Activated naive CD4-positive, alpha-beta T cell treated with anti-CD3 and anti-CD28 coated beads, Interleukin-2, amount 50 U/mL, for 72 hours (primary cell): Measurements from ENCODE around the gene RHOG. TPM values are rescaled to one million over a fixed set of nuclear protein-coding genes. Genes with fewer than 3 reads are reported as not detected.

Source experiments
- ATAC-seq, 2 donors: fragments of 150-1000 bp; cut with Tn5 transposase; 2 replicates each; pipeline ENCODE4 v1.10.0; 2021; ENCODE audit warnings: mild to moderate bottlenecking in 2 of 2, moderate library complexity in 2 of 2
- DNase-seq, 2 donors: peaks; one replicate each; pipeline ENCODE4 v3.0.0; 2021 to 2022; ENCODE audit warnings: low spot score in 2 of 2
- H3K27ac Mint-ChIP-seq, 2 donors: one replicate each; pipeline ENCODE4 v1.8.0; 2022; ENCODE audit warnings: mild to moderate bottlenecking in 2 of 2, mixed read lengths in 2 of 2
- H3K36me3 Mint-ChIP-seq, 2 donors: one replicate each; pipeline ENCODE4 v1.8.0; 2022; ENCODE audit warnings: mixed read lengths in 2 of 2
- H3K9me3 Mint-ChIP-seq, 2 donors: one replicate each; pipeline ENCODE4 v1.8.0; 2022; ENCODE audit warnings: mixed read lengths in 2 of 2
- total RNA-seq, 2 donors: library from RNA; stranded (reverse); gene quantifications; one replicate each; pipeline ENCODE4 v1.2.3, GENCODE V29; 2022

The RHOG gene
- 100 to 1,000 TPM; 109 to 154 TPM for total RNA-seq

DNA sequence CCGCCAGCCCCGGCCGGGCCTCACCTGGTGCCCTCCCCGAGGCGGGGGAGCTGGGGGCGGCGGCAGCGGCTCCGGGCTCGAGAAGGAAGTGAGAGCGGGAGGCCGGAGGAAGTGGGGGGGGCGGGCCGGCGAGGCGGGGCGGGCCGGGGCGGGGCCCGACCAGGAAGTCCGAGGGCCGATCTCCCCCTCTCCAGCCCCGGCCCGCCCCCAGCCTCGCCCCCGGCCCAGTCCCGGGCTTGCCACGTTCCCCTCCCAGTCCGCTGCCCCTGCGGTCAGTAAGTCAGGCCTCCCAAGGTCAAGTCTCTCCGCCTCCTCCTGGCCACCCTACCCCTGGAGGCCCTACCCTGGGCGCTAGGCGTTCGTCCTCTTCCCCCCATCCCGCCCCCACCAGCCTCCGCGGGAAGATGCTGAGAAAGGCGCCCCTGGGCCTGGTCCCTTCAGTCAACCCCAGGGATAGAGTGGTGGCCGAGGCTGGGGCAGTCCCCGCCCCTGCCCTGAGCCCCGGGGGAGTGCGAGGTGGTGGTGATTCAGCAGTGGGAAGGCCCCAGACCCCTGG lies at the start of gene RHOG:
Gene RHOG (minus strand): TSS at position 90 of the 556 bp plus-strand sequence. CDS start 12,821 bp downstream, outside the sequence.
- ATAC-seq, result peak; percentile 85 to 87
- no peak for DNase-seq
- Mint-ChIP-seq H3K36me3 (peaks cover 23 to 28% of the 10 kb centered on the region in 2 donors), H3K9me3 (no peaks in the 10 kb centered on the region), H3K27ac (peak within 1 kb of the TSS; percentile 93 to 95)

DNA sequence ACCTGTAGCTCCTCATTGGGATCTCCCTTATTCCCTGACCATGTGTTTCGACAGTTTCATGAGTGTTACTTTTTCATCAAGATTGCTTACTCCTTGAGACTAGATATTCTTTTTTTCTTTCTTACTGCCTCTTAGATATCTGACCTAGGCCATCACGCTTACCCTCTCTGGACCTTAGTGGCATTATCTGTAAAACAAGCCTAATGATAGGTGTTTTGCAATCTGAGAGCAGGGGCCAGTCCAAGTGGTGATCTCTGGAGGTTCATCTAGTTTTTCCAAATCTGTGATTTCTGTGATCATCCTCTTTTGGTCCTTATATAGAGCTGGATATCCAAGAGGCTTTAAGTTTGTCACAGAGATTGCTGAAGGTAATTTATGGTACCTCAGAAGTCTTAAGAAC lies 49.3 kb upstream of the RHOG start:
- DNase-seq (no peak), ATAC-seq (no peak)
- Mint-ChIP-seq H3K36me3 (peaks cover 0 to 7% of the 10 kb centered on the region in 2 donors), H3K9me3 (no peaks in the 10 kb centered on the region), H3K27ac (no peak overlapping the region)

DNA sequence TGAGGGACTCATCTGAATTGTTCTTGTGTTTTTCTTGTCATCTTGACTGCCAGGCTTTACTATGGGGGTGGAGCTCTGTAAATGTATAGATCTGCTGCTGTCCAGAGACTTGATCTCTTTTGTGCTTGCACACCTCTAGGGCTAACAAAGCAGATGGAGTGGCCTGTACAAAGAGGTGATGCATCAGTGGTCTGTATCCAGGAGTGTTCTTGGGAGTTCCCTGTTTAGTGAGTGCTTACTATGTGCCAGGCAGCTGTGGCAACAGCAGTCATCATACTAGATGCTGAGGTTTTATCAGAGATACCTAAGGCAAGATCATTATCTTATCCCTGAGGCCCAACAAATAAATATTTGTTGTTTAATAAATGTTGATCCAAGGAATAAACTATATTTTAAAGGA lies 48.1 kb upstream of the RHOG start:
- DNase-seq (no peak), ATAC-seq (no peak)
- H3K9me3 Mint-ChIP-seq, result no peaks in the 10 kb centered on the region
- peaks cover 0 to 7% of the 10 kb centered on the region in 2 donors for H3K36me3 Mint-ChIP-seq
- no peak overlapping the region for H3K27ac Mint-ChIP-seq

DNA sequence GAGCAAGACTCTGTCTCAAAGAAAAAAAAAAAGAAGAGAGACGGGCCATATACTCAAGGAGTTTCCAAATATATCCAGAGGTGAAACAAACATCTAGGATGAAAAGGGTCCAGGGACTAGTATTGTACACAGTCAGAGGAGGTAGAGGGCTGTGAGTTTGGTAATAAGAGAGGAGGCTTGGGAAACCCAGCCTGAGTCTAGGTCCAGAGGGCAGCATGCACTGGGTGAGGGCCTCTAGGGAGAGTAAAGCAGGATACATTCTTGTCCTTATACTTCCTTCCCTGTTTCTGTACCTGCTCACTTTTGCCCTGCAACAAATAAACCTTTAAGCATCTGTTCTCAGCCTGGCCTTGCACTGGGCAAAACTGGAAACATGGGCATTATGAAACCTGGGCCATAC lies 46.2 kb upstream of the RHOG start:
- no peak for ATAC-seq
- H3K27ac Mint-ChIP-seq, result no peak overlapping the region

DNA sequence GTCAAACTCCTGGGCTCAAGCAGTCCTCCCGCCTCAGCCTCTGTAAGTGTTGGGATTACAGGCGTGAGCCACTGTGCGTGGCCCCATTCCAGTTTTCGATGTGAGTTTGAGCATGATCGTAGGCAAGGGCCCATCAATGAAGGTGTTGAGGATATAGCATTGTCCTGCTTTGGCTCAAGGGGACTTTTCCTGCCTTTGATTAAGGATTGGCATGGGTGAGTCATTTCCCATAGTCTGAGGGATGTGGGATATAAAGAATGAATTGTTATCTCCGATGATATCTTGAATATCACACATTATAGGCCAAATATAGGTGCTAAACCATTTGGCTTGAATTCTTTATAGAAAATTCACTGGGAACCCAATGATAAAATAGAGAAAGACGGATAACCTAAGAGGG lies 45.1 kb upstream of the RHOG start:
- H3K27ac Mint-ChIP-seq, result peak overlapping the region in 1 of 2 donors; percentile 38
- H3K9me3 Mint-ChIP-seq, result no peaks in the 10 kb centered on the region
- no peak for DNase-seq
- ATAC-seq, result no peak
- no peaks in the 10 kb centered on the region for H3K36me3 Mint-ChIP-seq

More for the DNA sequence above, 46.2 kb upstream of the RHOG start:
- peak in 1 of 2 donors; percentile 23 for DNase-seq
- no peaks in the 10 kb centered on the region for H3K36me3 Mint-ChIP-seq
- H3K9me3 Mint-ChIP-seq, result no peaks in the 10 kb centered on the region

DNA sequence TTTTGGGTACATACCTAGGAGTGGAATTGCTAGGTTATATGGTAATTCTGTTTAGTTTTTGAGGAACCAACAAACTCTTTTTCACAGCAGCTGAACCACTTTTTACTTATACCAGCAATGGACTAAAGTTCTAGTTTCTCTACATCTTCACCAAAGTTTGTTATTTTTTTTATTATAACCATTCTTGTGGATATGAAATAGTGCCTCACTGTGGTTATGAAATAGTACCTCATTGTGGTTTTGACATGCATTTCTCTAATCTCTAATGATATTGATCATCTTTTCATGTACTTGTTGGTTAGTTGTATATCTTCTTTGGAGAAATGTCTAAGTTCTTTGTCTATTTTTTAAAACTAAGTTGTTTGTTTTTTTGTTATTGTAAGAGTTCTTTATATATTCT lies 41.9 kb upstream of the RHOG start:
- H3K27ac Mint-ChIP-seq, result no peak overlapping the region
- no peak for ATAC-seq
- no peaks in the 10 kb centered on the region for H3K9me3 Mint-ChIP-seq
- H3K36me3 Mint-ChIP-seq, result peaks cover 0 to 6% of the 10 kb centered on the region in 2 donors
- DNase-seq, result no peak

DNA sequence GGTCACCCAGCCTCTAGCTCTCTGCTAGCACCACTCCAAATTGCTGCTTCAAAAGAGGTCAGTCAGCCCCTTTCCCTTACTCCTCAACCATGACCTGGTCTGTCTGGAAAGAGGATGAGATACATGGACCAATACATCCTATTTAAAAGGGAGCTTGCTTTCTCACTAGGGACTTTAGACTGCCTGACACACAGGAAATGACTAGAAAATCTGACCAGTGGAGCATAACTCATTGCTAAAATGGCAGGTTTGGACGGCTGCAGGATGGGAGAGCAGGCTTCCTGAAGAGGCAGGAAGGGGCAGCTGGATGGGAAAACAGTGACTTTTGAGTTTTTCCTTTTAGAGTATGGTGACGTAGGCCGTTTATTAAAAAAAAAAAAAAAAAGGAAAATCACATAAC lies 40.0 kb upstream of the RHOG start:
- DNase-seq, result no peak
- peaks cover 0 to 6% of the 10 kb centered on the region in 2 donors for H3K36me3 Mint-ChIP-seq
- ATAC-seq, result peak in 1 of 2 donors; percentile 32
- no peaks in the 10 kb centered on the region for H3K9me3 Mint-ChIP-seq
- peak overlapping the region in 1 of 2 donors; percentile 66 for H3K27ac Mint-ChIP-seq

DNA sequence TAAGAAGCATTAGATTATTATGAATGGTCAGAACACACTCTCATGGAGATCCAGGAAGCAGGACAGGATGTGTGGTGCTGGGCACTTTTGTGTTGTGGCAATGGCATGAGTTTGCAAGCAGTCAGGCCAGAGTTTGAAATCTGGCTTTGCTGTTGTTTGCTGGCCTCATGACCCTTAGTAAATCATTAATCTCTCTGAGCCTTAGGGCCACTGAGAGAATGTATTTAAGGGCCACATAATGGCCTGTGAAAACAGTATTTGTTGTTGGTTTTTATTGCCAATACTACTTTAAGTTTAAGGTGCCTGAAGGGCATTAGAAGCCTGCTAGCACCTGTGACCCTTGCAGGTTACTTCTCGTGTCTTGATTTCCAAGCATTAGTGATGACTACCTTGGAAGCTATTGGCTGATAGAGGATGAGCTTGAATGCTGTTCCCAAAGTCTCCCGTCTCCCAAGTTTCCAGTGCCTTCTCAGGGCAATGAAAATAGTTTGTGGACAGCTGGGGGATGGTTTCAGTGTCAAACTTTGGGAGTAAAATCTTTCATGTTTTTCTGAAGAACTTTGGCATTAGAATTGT lies 39.3 kb upstream of the RHOG start:
- Mint-ChIP-seq H3K27ac (peak overlapping the region in 1 of 2 donors; percentile 58), H3K36me3 (peaks cover 0 to 6% of the 10 kb centered on the region in 2 donors), H3K9me3 (no peaks in the 10 kb centered on the region)
- no peak for ATAC-seq
- DNase-seq, result no peak

DNA sequence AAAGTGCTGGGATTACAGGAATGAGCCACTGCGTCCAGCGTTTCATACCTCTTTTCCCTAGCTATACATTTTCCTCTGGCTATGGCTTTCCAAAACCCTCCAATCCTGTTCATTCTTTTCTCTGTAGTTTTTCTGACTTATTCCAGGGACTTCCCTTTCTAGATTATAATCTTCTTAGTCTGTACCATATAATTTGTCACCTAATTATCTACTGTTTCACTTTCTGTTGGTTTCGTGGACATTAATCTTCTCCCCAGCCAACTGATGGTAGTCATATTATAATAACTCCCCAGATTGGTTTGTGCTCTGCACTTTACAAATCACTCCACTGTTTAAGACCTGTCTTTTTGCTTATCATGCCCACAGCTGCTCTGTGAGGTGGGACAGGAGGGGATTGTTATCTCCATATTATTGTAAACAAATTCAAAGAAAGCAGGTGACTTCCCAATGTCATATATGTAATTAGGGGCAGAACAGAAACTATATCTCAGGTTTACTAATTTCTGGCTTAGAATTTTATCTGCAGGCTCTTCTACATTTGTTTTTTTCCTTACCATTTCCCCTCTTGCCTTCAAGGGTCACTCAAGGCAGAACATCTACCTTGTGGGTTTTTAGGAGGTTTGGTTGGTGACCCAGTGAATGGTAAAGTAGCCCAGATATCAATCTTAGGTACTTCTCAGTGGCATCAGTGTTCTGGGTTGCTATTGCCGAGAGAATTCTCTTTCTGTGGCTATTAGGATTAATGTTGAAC lies 38.6 kb upstream of the RHOG start:
- no peaks in the 10 kb centered on the region for H3K9me3 Mint-ChIP-seq
- peak; percentile 68 to 87 for ATAC-seq
- no peak for DNase-seq
- peaks cover 0 to 6% of the 10 kb centered on the region in 2 donors for H3K36me3 Mint-ChIP-seq
- H3K27ac Mint-ChIP-seq, result peak overlapping the region; percentile 58 to 88

DNA sequence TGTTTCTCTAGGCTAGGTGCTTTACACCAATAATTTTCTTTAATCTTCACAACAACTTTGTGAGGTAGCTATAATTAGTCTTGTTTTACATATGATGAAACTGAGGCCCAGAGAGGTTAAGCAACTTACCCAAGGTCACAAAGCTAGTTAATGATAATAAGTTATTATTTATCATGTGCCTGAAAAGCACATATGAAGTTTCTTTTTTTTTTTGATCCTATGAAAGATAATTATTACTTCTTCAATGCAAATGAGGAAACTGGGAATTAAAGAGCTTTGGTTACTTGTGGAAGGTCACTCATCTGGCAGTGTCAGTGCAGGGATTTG lies 37.5 kb upstream of the RHOG start:
- H3K27ac Mint-ChIP-seq, result peak overlapping the region in 1 of 2 donors; percentile 58

DNA sequence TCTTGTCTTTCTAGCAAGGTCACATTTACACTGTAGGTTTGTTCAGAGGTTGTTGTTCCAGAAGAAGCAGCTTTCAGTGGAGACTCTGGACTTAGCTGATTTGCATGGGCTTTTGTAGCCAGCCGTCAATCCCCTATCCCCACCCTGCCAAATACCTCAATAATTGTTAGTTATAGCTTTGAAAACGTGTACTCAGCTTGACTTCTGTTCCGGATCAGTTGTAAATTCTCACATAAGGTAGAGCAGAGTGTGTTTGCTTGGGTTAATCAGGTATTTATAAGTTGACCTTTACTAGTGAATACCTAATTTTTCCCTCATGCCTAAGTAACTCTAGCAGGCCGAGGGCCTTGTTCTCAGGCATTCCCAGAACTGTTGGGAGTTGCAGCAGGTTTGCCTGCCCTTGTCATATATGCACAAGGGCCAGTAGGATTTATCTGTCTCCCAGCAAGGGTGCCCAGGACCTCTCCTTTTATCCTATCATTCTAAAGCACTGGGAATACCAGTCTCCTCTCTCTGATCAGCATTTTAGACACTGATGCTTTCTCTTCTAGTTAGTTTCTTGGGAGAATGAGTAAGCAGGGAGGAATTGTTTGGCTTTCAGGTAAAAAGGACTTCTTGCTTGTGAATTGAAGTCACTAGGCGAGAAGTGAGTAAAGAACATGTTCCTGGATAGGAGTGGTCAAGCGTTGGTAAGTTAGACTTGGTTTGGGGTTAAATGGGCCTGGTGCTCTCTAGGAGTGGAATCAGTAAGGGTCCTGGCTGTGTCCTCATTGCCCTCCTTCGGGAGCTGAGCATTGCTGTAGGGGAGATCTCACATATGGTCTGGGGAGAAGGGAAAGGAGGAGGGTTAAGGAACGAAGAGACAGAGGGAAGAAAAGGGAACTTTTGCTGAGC lies 36.9 kb upstream of the RHOG start:
- DNase-seq, result no peak
- Mint-ChIP-seq H3K36me3 (peaks cover 0 to 6% of the 10 kb centered on the region in 2 donors), H3K9me3 (no peaks in the 10 kb centered on the region), H3K27ac (no peak overlapping the region)
- no peak for ATAC-seq

More for the DNA sequence above, 37.5 kb upstream of the RHOG start:
- DNase-seq (no peak), ATAC-seq (no peak)
- Mint-ChIP-seq H3K36me3 (peaks cover 0 to 6% of the 10 kb centered on the region in 2 donors), H3K9me3 (no peaks in the 10 kb centered on the region)

DNA sequence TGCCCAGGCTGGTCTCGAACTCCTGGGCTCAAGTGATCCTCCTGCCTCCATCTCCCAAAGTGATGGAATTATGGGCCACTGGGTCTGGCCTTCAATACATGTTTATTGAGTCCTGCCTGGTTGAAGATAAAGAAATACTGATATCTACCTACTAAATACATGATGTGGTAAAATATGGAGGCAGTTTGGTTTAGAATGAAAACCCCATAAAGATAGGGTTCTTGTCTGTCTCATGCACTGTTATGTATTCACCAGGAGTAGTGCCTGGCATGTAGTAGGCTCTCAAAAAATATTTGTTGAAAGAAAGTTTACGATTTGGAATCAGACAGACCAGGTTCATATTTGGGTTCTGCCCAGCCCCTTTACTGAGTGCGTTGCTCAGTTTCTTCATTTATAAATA lies 35.9 kb upstream of the RHOG start:
- DNase-seq, result no peak
- no peak overlapping the region for H3K27ac Mint-ChIP-seq
- H3K9me3 Mint-ChIP-seq, result no peaks in the 10 kb centered on the region
- H3K36me3 Mint-ChIP-seq, result peaks cover 0 to 11% of the 10 kb centered on the region in 2 donors
- ATAC-seq, result no peak

DNA sequence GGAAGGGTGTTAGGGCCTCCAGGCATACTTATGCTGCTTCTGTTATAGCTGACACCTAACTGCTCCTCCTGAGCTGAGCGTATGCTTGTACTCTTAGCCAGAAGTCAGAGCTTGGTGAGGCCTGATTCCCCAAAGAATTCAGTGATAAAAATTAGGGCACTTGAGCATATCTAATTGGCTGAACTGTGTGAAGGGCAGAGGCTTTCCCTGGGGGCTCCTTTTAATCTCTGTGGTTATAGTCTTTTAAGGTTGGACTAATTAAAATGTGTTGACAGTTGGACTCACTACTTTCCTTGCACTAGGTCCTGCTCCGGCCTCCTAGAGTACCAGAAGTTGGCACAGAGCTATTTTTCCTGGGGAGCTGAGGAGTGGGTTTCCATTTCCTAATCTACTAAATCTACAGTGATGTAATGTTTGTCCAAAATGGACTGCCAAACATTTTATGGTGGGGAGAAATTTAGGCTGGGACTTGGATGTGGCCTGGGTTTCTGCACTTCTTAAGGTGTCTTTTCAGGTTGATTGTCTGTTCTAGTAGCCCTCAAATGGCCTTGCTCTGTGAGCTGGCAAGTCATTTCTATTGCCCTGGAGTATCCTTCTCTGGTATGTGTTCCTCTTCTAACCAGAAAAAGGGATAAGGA lies 33.1 kb upstream of the RHOG start:
- no peak overlapping the region for H3K27ac Mint-ChIP-seq
- DNase-seq, result no peak
- no peak for ATAC-seq
- H3K36me3 Mint-ChIP-seq, result peaks cover 0 to 13% of the 10 kb centered on the region in 2 donors
- no peaks in the 10 kb centered on the region for H3K9me3 Mint-ChIP-seq

DNA sequence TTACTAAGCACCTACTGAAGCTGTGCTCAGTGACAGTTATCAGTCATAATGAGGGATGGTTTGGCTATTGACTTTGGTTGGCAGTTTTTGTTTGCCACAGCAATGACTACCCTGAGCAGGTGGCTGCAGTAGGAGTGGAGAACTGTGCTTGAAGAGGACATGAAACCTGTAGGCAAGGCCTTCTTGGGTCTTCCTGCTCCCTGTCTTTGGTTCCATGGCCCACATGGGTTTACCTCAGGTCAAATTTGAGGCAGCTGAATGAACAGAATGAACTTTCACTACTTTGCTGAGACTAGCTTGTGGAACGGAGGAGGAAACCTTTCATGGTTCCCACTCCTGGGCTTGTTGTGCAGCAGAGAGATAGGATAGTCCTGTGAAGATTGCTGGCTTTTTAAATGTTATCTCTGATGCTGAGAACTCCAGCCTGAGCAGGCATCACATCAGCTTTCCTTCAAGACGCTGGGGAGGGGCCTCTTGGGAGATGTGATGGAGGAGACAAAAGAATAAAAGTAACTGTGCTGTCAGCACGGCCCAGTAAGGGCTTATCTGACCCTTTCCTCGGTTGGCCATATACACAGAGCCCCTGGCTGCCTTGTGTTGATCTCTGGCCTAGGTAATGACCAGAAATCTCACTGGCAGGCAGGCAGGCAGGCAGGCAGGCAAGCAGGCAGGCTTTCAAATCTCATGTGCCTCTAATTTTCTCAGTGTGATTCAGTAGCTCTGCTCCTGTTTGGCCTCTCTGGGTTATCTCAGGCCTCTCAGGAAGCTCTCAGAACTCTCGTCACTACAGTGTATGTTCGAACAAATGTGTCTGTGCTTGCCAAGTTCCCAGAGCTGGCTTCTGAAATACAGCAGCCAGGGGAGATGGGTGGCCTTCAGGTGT lies 26.7 kb upstream of the RHOG start:
- Mint-ChIP-seq H3K27ac (peak overlapping the region; percentile 79 to 95), H3K9me3 (no peaks in the 10 kb centered on the region), H3K36me3 (peaks cover 0 to 25% of the 10 kb centered on the region in 2 donors)
- DNase-seq (peak in 1 of 2 donors; percentile 42), ATAC-seq (peak; percentile 68 to 84)

DNA sequence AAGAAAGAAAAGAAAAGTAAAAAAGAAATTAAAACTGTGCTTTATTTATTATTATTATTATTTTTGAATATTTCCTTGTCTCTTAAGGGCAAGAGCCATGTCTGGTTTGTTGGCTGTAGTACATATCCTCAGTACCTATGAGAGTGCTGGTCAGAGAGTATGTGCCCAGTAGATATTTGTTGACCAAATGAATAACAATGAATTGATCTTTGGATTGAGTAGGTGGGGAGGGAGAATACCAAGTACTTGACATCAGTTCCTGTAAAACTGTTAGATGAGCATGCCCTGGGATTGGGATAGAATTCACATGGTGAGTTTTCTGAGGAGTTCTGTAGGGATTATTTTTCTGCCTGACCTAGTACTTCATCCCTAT lies 26.1 kb upstream of the RHOG start:
- Mint-ChIP-seq H3K27ac (peak overlapping the region; percentile 79 to 95), H3K9me3 (no peaks in the 10 kb centered on the region), H3K36me3 (peaks cover 0 to 25% of the 10 kb centered on the region in 2 donors)
- DNase-seq, result no peak
- ATAC-seq, result no peak
